Chondrocyte (in vitro differentiated cells): ENCODE data around the gene TMEM87B. TPM values are rescaled to one million over a fixed set of nuclear protein-coding genes. Genes with fewer than 3 reads are reported as not detected.

Source experiments
- DNase-seq: peaks from one replicate; pipeline ENCODE4 v3.0.0; 2021; ENCODE audit warnings: mixed read lengths, low spot score
- H3K27ac Mint-ChIP-seq: one replicate; pipeline ENCODE4 v1.8.0; 2021; ENCODE audit warnings: mild to moderate bottlenecking, moderate library complexity, mixed read lengths; ENCODE audit not compliant: unreplicated experiment
- H3K27me3 Mint-ChIP-seq: 2 replicates; pipeline ENCODE4 v1.8.0; 2021; ENCODE audit warnings: low read depth, mixed read lengths
- H3K36me3 Mint-ChIP-seq: 2 replicates; pipeline ENCODE4 v1.8.0; 2021; ENCODE audit warnings: low read depth, mixed read lengths
- H3K4me1 Mint-ChIP-seq: 2 replicates; pipeline ENCODE4 v1.8.0; 2021; ENCODE audit warnings: low read depth, mild to moderate bottlenecking, mixed read lengths
- H3K4me3 Mint-ChIP-seq: one replicate; pipeline ENCODE4 v1.8.0; 2021; ENCODE audit warnings: mild to moderate bottlenecking, moderate library complexity, mixed read lengths; ENCODE audit not compliant: unreplicated experiment
- H3K9me3 Mint-ChIP-seq: 2 replicates; pipeline ENCODE4 v1.8.0; 2021; ENCODE audit warnings: low read depth, mixed read lengths
- CTCF ChIP-seq: fragments of 200-600 bp; sonication (generic); IDR thresholded peaks from 2 replicates; pipeline ENCODE4 v1.5.0; 2021; ENCODE audit warnings: antibody characterized with exemption, mild to moderate bottlenecking, moderate library complexity
- total RNA-seq: library from RNA; stranded (reverse); gene quantifications from 3 replicates; pipeline ENCODE4 v1.2.1, GENCODE V29; 2021

TMEM87B gene
- total RNA-seq, 1 donor from 2014 or later = 19.4 TPM

- DNase-seq = no peak
- Mint-ChIP-seq H3K27me3 (no peaks in the 10 kb centered on the region), H3K36me3 (no peaks in the 10 kb centered on the region), H3K4me1 (peaks cover 12% of the 10 kb centered on the region), H3K27ac (no peak overlapping the region), H3K9me3 (no peaks in the 10 kb centered on the region), H3K4me3 (no peak overlapping the region)
- no peak for TF ChIP-seq CTCF
These were observed 89.9 kb downstream of the TMEM87B start for GRCh38 chr2:112144966-112145365.

- DNase-seq = peak; percentile 61
These were observed 92.5 kb downstream of the TMEM87B start for GRCh38 chr2:112147382-112148168.

GRCh38 chr2:112148477-112148876 lies 93.4 kb downstream of the TMEM87B start:
- no peak overlapping the region for H3K4me3 Mint-ChIP-seq
- no peaks in the 10 kb centered on the region for H3K9me3 Mint-ChIP-seq
- no peak overlapping the region for H3K27ac Mint-ChIP-seq
- peak; percentile 44 for DNase-seq
- TF ChIP-seq CTCF = no peak
- H3K36me3 Mint-ChIP-seq = no peaks in the 10 kb centered on the region
- H3K27me3 Mint-ChIP-seq = no peaks in the 10 kb centered on the region
- H3K4me1 Mint-ChIP-seq = peaks cover 20% of the 10 kb centered on the region

More at GRCh38 chr2:112147382-112148168, 92.5 kb downstream of the TMEM87B start:
- TF ChIP-seq CTCF = no peak
- H3K9me3 Mint-ChIP-seq = no peaks in the 10 kb centered on the region
- no peaks in the 10 kb centered on the region for H3K27me3 Mint-ChIP-seq
- H3K4me1 Mint-ChIP-seq = peaks cover 20% of the 10 kb centered on the region
- H3K4me3 Mint-ChIP-seq = no peak overlapping the region
- H3K36me3 Mint-ChIP-seq = no peaks in the 10 kb centered on the region
- H3K27ac Mint-ChIP-seq = no peak overlapping the region

GRCh38 chr2:112149194-112149593 lies 94.1 kb downstream of the TMEM87B start:
- Mint-ChIP-seq H3K4me1 (peaks cover 20% of the 10 kb centered on the region), H3K4me3 (no peak overlapping the region), H3K9me3 (no peaks in the 10 kb centered on the region), H3K27ac (no peak overlapping the region), H3K36me3 (no peaks in the 10 kb centered on the region), H3K27me3 (no peaks in the 10 kb centered on the region)
- peak; percentile 44 for DNase-seq
- TF ChIP-seq CTCF = no peak

- Mint-ChIP-seq H3K27ac (peak overlapping the region; percentile 96), H3K9me3 (no peaks in the 10 kb centered on the region), H3K4me3 (no peak overlapping the region), H3K27me3 (no peaks in the 10 kb centered on the region), H3K36me3 (no peaks in the 10 kb centered on the region), H3K4me1 (peaks cover 20% of the 10 kb centered on the region)
- no peak for TF ChIP-seq CTCF
- DNase-seq = peak; percentile 37
These were observed 94.9 kb downstream of the TMEM87B start for GRCh38 chr2:112149866-112150435.
